HepG2 (cell line): ENCODE data around the gene CACNA1G. TPM values are rescaled to one million over a fixed set of nuclear protein-coding genes. Genes with fewer than 3 reads are reported as not detected.

Experiments
- ATAC-seq: fragments of 200-7000 bp; cut with Tn5 transposase; 3 replicates; pipeline ENCODE4 v1.9.1; 2020; ENCODE audit warnings: mild to moderate bottlenecking, moderate library complexity
- BruUV-seq: library from RNA; stranded (reverse); fragments of 400-500 nt; replicated peaks from 2 replicates; lab custom pipeline; 2021; lab: Mats Ljungman, UMichigan
- CTCF ChIA-PET: fragments of 300-600 bp; formaldehyde crosslinking; extraction: SDS; loops from one replicate; lab custom pipeline; 2021; ENCODE audit warnings: low total read pairs, inconsistent platforms, low intra/inter-chr PET ratio; lab: Yijun Ruan, JAX
- POLR2A ChIA-PET: fragments of 350-600 bp; sonication (Branson Sonifier 250); formaldehyde crosslinking; loops from one replicate; lab custom pipeline; 2020; ENCODE audit warnings: antibody characterized with exemption, inconsistent platforms; lab: Yijun Ruan, JAX
- DNase-seq: peaks from one replicate; pipeline ENCODE4 v3.0.0-alpha.2; 2015; ENCODE audit warnings: low spot score
- FAIRE-seq: peaks from 3 replicates; lab custom pipeline; 2011; peaks lifted over from hg19 to GRCh38; lab: Jason Lieb, UNC
- H2AFZ ChIP-seq: one replicate; pipeline ENCODE4 v1.6.1; 2011; ENCODE audit warnings: low read length, inconsistent platforms
- H3K27ac ChIP-seq: fragments of 300-600 bp; 3 replicates; pipeline ENCODE4 v1.8.0; 2011; ENCODE audit warnings: mixed run types, mild to moderate bottlenecking, mixed read lengths, low read length, inconsistent platforms; ENCODE audit not compliant: insufficient read depth; ENCODE audit errors: extremely low read length
- H3K27me3 ChIP-seq, 2 experiments: fragments of 200-600 bp in 1 of 2; 2 replicates in 1 of 2; 3 replicates in 1 of 2; pipeline versions ENCODE4 v1.6.0 to v1.8.0; 2011; ENCODE audit warnings: low read length in 2 of 2, mild to moderate bottlenecking in 2 of 2, moderate library complexity in 2 of 2, inconsistent platforms in 1 of 2; ENCODE audit not compliant: insufficient read depth in 2 of 2, control insufficient read depth in 1 of 2
- H3K36me3 ChIP-seq, 2 experiments: fragments of 200-600 bp in 1 of 2; replicated peaks in 1 of 2; 2 replicates in 1 of 2; 3 replicates in 1 of 2; pipeline versions ENCODE4 v1.5.1 to v1.8.0; 2011; ENCODE audit warnings: low read length in 2 of 2, inconsistent platforms in 1 of 2; ENCODE audit not compliant: insufficient read depth in 2 of 2, control insufficient read depth in 1 of 2
- H3K4me1 ChIP-seq: 2 replicates; pipeline ENCODE4 v1.5.1; 2012; ENCODE audit warnings: low read length, inconsistent platforms; ENCODE audit not compliant: insufficient read depth
- H3K4me2 ChIP-seq: 2 replicates; pipeline ENCODE4 v1.6.0; 2011; ENCODE audit warnings: low read depth, low read length, inconsistent platforms
- H3K4me3 ChIP-seq, 3 experiments: fragments of 200-600 bp in 1 of 3; sonication (generic), shearing (Covaris generic) in 1 of 3; replicated peaks in 1 of 3; 2 replicates each; pipeline ENCODE4 v1.5.1; 2011 to 2016; ENCODE audit warnings: low read length in 3 of 3, inconsistent platforms in 2 of 3, low read depth in 2 of 3, mild to moderate bottlenecking in 2 of 3, control low read depth in 1 of 3, mixed read lengths in 1 of 3; ENCODE audit not compliant: insufficient read depth in 1 of 3
- H3K79me2 ChIP-seq: one replicate; pipeline ENCODE4 v1.6.1; 2011; ENCODE audit warnings: low read length, inconsistent platforms; ENCODE audit not compliant: insufficient read depth
- H3K9ac ChIP-seq: 2 replicates; pipeline ENCODE4 v1.6.0; 2011; ENCODE audit warnings: mild to moderate bottlenecking, low read depth, low read length, inconsistent platforms; ENCODE audit not compliant: insufficient read depth
- H3K9me3 ChIP-seq: 2 replicates; pipeline ENCODE4 v1.5.1; 2012; ENCODE audit warnings: mild to moderate bottlenecking, low read length
- H4K20me1 ChIP-seq: 2 replicates; pipeline ENCODE4 v1.6.0; 2011; ENCODE audit warnings: inconsistent platforms, mild to moderate bottlenecking, low read length, moderate library complexity; ENCODE audit not compliant: insufficient read depth
- DMAP1 ChIP-seq: IDR thresholded peaks from 2 replicates; pipeline ENCODE4 v1.6.1; 2016
- ELK4 ChIP-seq: sonication (generic); formaldehyde crosslinking; IDR thresholded peaks from 2 replicates; pipeline ENCODE4 v1.9.0; 2021; ENCODE audit warnings: missing genetic modification reagents, borderline replicate concordance
- FOXJ3 ChIP-seq: sonication (generic); formaldehyde crosslinking; IDR thresholded peaks from 2 replicates; pipeline ENCODE4 v1.4.0; 2020; ENCODE audit warnings: missing genetic modification reagents, mild to moderate bottlenecking, borderline replicate concordance
- KAT2B ChIP-seq: fragments of 150-350 bp; IDR thresholded peaks from 2 replicates; pipeline ENCODE4 v1.6.1; 2014; ENCODE audit warnings: low read depth, low read length, borderline replicate concordance
- LCORL ChIP-seq, 2 experiments: fragments of 450-650 bp in 1 of 2; sonication (generic) in 1 of 2; formaldehyde crosslinking in 1 of 2; IDR thresholded peaks; 2 replicates each; pipeline versions ENCODE4 v1.5.0 to v1.6.1; 2017 to 2020; ENCODE audit warnings: antibody characterized with exemption in 1 of 2, missing genetic modification reagents in 1 of 2
- PHF21A ChIP-seq: sonication (generic); formaldehyde crosslinking; IDR thresholded peaks from 2 replicates; pipeline ENCODE4 v1.5.0; 2020; ENCODE audit warnings: mild to moderate bottlenecking, missing genetic modification reagents
- THAP11 ChIP-seq: IDR thresholded peaks from 2 replicates; pipeline ENCODE4 v1.6.1; 2016; ENCODE audit warnings: missing biosample characterization, missing genetic modification reagents
- THAP8 ChIP-seq: sonication (generic); formaldehyde crosslinking; IDR thresholded peaks from 2 replicates; pipeline ENCODE4 v1.5.1; 2020; ENCODE audit warnings: missing genetic modification reagents, mild to moderate bottlenecking, borderline replicate concordance
- WIZ ChIP-seq: sonication (generic); formaldehyde crosslinking; IDR thresholded peaks from 2 replicates; pipeline ENCODE4 v1.5.1; 2020; ENCODE audit warnings: mild to moderate bottlenecking, missing genetic modification reagents
- ZBTB40 ChIP-seq, 2 experiments: fragments of 450-650 bp in 1 of 2; sonication (generic) in 1 of 2; formaldehyde crosslinking in 1 of 2; IDR thresholded peaks; 2 replicates each; pipeline versions ENCODE4 v1.6.1 to v1.8.0; 2016 to 2022; ENCODE audit warnings: antibody characterized with exemption in 1 of 2, mild to moderate bottlenecking in 1 of 2, missing genetic modification reagents in 1 of 2
- ZNF691 ChIP-seq: sonication (generic); formaldehyde crosslinking; IDR thresholded peaks from 2 replicates; pipeline ENCODE4 v1.4.0; 2020; ENCODE audit warnings: missing genetic modification reagents, low read depth, mild to moderate bottlenecking, borderline replicate concordance
- WGBS: methylation state at CpG from one replicate; pipeline ENCODE4 v1.1.6; 2017; ENCODE audit warnings: low lambda C conversion rate; 5-methylcytosine and 5-hydroxymethylcytosine counted together
- in situ Hi-C: cut with HindIII; loops from 2 replicates; pipeline ENCODE4 v1.10.0; 2017; ENCODE audit warnings: low pct_unique_long_range_greater_than_20kb; ENCODE audit not compliant: extremely low pct_ligation_motif_present
- intact Hi-C: fragments of 100-400 bp; cut with micrococcal nuclease; formaldehyde crosslinking; loops from one replicate; pipeline ENCODE4 v1.10.0; 2022; ENCODE audit not compliant: unreplicated experiment
- polyA plus RNA-seq, 8 experiments: library from polyadenylated mRNA; depleted of rRNA in 3 of 8; stranded (reverse) in 7 of 8; unstranded in 1 of 8; fragments of >200 nt; fragmentation: Illumina TruSeq in 4 of 8; extraction: Trizol in 4 of 8; gene quantifications; 2 replicates each; pipeline versions ENCODE4 v1.2.1 to v1.2.3, GENCODE V29; 2011 to 2016; ENCODE audit warnings: low read depth in 4 of 8, missing spikeins in 1 of 8, mixed read lengths in 1 of 8; ENCODE audit not compliant: insufficient read depth in 1 of 8
- total RNA-seq, 5 experiments: library from RNA; depleted of rRNA; stranded (reverse); fragments of >200 nt; fragmentation: Illumina TruSeq; extraction: Trizol; gene quantifications; 2 replicates each; pipeline ENCODE4 v1.2.3, GENCODE V29; 2016; ENCODE audit warnings: low read depth in 1 of 5
- TF ChIP-seq, protein P1 (sequence below): sonication (generic); formaldehyde crosslinking; IDR thresholded peaks from 2 replicates; pipeline ENCODE4 v1.5.0; 2020; ENCODE audit warnings: missing genetic modification reagents

CACNA1G gene
- total and polyA plus RNA-seq, 2 of the 13 experiments (the other 11 are each of a cell fraction or from before 2014, with no cell fraction given), result 0.02 TPM; not detected in 1

DNA sequence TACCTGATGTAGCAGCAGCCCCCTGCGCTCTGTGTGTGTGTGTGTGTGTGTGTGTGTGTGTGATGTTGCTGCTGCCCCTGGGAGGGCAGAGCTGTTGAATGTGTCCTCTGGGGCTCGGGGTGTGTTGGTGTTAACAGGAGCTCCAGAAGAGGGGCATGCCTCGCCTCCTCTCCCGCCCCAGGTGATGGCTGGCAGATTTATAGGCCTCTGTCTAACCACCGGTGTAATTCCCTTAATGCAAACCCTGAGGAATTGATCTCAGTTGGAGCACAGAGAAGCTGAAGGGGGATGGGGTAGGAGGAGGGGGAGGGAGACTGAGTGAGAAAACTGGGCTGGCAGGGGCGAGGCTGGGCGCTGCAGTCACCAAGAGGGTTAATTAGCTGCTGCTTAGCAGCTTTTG is 10.0 kb downstream of the CACNA1G start:
- Histone ChIP-seq H3K79me2 (no peaks in the 10 kb centered on the region), H3K4me2 (no peak overlapping the region), H3K36me3 (no peaks in the 10 kb centered on the region), H3K9ac (no peak overlapping the region), H3K4me3 (no peak overlapping the region), H2AFZ (no peak overlapping the region), H3K27ac (no peak overlapping the region), H3K9me3 (no peaks in the 10 kb centered on the region), H3K27me3 (peaks cover 24 to 93% of the 10 kb centered on the region in 2 experiments), H4K20me1 (no peaks in the 10 kb centered on the region), H3K4me1 (no peaks in the 10 kb centered on the region)
- FAIRE-seq (no peak), ATAC-seq (no peak), DNase-seq (no peak)
- no TSS peak for BruUV-seq
- ChIA-PET CTCF (no interaction called here), POLR2A (no interaction called here)
- in situ Hi-C loops, result no loop called here
- intact Hi-C loops, result no loop called here
- WGBS, result 39% methylated on average over 7 of the region's 7 CpGs
- TF ChIP-seq THAP11 (CRISPR knock-in tag), result no peak
- no peak for TF ChIP-seq THAP8
- TF ChIP-seq ZNF691 (CRISPR knock-in tag), result no peak
- no peak for TF ChIP-seq KAT2B
- no peak for TF ChIP-seq PHF21A (CRISPR knock-in tag)
- no peak for TF ChIP-seq WIZ (CRISPR knock-in tag)
- TF ChIP-seq ELK4, result no peak
- no peak for TF ChIP-seq ZBTB40 (IDR thresholded peaks at IDR 0.05)
- TF ChIP-seq ZBTB40 (CRISPR knock-in tag; IDR thresholded peaks at IDR 0.05), result no peak
- TF ChIP-seq LCORL (IDR thresholded peaks at IDR 0.05), result no peak
- no peak for TF ChIP-seq LCORL (CRISPR knock-in tag; IDR thresholded peaks at IDR 0.05)
- no peak for TF ChIP-seq FOXJ3 (CRISPR knock-in tag)
- TF ChIP-seq, protein P1, sequence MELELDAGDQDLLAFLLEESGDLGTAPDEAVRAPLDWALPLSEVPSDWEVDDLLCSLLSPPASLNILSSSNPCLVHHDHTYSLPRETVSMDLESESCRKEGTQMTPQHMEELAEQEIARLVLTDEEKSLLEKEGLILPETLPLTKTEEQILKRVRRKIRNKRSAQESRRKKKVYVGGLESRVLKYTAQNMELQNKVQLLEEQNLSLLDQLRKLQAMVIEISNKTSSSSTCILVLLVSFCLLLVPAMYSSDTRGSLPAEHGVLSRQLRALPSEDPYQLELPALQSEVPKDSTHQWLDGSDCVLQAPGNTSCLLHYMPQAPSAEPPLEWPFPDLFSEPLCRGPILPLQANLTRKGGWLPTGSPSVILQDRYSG (CRISPR knock-in tag), result no peak
- no peak for TF ChIP-seq DMAP1 (CRISPR knock-in tag)
